HG03060 (cell line): Measurements from ENCODE around the gene AFMID.

ENCODE experiments used
- ATAC-seq: cut with Tn5 transposase; IDR thresholded peaks from one replicate; pipeline ENCODE4 v1.9.1; 2021; ENCODE audit warnings: low read depth, moderate number of reproducible peaks; ENCODE audit not compliant: unreplicated experiment

AFMID gene

GRCh38 chr17:78236362-78237127 is 49.4 kb downstream of the AFMID start:
- ATAC-seq, result no peak

DNA sequence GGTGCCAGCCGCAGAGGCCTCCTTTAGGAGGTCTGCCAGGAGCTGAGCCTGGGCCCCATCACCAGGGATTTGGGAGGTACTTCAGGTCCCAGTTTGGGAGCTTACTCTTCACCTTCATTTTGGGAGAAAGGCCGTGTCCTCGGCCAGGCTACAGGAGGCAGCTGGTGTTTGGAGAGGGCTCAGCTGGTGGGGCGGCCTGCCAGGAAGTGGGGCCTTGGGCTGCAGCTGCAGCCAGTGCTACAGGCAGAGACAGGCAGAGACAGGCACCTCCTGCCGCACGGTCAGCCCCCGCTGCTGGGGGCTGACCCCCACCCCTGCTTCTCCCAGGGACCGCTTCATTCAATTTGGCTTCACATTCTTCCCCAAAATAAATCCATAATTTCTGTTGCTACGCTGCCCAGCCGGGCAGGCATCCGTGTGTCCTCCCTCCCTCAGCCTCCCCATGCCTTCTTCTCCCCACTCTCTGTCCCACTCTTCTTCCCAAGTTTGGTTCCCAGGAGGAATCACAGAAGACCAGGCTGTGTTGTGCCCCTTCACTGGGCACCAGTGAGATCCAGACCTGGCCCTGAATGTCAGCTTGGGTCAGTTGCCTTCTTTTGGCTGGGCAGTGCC is 50.3 kb downstream of the AFMID start:
- ATAC-seq, result no peak

DNA sequence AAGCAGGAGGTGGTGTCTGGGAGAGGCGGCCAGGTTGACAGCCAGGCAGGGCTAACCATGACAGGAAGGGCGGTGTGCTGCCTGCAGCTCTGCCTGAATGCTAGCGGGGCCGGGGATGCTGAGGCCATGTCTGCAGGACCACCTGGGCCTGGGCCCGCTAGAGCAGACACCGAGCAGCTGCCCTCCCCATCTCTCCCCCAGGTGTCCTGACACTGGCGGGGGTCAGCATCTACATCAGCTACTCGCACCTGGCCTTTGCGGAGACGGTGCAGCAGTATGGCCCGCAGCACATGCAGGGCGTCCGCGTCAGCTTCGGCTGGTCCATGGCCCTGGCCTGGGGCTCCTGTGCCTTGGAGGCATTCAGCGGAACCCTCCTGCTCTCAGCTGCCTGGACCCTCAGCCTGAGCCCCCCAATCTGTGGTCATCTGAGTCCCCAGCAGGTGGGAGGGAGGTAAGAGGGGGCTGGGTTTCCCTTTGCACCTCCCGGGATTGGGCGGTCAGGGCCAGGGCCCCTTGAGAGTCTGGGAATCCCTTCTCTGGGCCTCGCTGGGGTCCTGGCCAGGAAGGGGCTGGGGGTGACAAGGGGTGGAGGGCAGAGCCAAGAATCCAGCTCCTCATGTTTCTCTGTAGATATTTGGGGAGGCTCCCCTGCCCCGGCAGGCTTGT is 51.8 kb downstream of the AFMID start:
- ATAC-seq, result no peak

DNA sequence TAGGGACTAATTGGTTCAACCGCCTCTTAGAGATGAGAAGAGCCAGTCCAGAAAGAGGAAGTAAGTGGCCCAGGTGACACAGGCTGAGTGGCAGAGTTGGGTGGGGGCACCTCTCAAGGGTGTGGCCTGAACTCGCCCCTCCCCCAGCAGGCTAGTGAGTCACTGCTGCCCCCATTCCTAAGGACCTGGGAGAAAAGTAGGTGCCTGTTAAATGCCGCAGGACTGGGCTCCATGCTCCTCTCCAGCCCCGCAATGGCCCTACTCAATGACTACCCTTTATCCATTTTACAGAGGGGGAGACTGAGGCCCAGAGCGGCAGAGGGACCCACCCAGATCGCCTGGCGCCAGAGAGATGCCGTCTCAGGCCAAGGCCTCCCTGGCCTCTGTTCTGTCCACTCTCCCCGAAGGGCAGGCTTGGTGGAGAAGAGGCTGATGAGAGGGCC is 52.3 kb downstream of the AFMID start:
- no peak for ATAC-seq

DNA sequence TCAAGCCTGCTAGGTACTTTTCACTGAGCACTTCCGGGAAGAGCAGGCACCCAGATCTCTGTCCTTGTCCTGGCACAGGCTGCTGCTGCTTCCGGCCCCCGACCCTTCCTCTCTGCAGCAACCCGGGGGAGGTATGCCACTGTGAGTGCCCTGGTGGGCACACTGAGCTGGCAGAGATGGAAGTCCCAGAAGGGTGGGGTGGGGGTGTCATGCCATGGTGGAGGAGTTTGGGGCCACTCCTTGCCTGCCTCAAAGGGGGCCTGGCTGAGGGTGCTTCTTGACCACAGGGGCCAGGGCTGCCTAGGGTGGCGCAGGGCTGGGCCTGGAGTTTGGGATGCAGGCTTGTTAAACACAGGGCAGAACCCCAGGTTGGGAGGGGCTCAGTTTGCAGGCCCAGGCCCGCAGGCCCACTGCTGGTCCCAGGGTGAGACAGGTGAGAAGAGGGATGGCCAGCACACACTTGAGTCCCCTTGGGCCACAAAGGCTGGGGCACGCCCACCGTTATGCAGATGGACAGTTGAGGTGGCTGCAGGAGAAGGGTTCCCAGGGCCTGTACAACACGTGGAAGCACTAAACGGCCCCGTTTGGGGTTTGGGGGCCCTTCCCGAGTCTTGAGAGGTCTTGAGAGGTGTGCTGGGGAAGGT is 53.0 kb downstream of the AFMID start:
- no peak for ATAC-seq

DNA sequence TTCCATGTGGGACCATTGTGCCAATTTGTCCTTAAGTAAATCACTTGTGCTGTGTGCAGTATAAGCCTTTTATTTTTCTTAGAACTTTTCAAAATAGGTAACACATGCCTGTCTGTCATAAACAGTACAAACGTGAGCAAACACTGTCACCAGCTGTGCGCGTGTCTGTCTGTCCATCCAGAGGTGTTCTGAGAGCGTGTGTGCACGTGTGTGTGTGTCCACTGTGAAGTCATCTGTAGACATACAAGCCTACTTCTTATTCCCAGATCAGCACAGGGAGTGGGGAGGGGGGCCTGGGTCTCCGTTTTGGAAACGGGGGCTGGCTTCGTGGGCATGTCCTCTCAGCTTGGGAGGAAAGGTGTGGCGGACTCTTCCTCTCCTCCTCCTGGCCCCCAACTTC is 53.7 kb downstream of the AFMID start:
- no peak for ATAC-seq

- ATAC-seq, result no peak
Measured at GRCh38 chr17:78241277-78242023, 54.3 kb downstream of the AFMID start.

DNA sequence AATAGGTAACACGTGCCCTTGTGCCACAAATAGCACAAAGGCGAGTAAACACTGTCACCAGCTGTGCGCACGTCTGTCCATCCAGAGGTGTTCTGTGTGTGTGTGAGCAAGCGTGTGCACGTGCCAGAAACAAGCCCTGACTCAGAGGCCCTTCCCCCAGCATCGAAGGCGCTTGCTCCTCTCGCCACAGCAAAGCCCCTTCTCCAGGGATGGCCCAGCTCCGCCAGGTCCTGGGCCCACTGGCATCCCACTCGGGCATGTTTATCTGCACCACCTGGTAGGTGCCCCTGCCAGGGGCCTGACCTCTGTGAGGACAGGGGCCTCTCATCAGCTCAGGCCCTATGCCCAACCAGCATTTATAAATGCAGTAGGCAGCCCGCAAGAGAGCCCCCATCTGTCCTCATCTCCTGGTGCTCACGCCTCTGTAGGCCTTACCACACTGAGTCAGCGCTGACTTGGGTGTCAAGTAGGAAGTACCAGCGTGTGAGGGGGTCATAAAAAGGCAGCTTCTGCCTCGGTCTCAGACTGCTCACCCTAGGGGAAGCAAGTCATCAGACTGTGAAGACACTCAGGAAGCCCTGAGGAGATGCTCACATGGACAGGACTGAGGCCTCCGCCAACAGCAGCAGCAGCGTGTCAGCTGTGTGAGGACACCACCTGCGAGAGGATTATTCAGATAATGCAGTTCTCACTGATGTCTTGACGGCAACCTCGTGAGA is 55.0 kb downstream of the AFMID start:
- no peak for ATAC-seq

- no peak for ATAC-seq
Measured at GRCh38 chr17:78247304-78247703, 60.1 kb downstream of the AFMID start.

- ATAC-seq, result no peak
Measured at GRCh38 chr17:78248051-78248914, 61.1 kb downstream of the AFMID start.

GRCh38 chr17:78249074-78249817 is 62.1 kb downstream of the AFMID start:
- no peak for ATAC-seq

GRCh38 chr17:78249818-78250806 is 63.0 kb downstream of the AFMID start:
- no peak for ATAC-seq

DNA sequence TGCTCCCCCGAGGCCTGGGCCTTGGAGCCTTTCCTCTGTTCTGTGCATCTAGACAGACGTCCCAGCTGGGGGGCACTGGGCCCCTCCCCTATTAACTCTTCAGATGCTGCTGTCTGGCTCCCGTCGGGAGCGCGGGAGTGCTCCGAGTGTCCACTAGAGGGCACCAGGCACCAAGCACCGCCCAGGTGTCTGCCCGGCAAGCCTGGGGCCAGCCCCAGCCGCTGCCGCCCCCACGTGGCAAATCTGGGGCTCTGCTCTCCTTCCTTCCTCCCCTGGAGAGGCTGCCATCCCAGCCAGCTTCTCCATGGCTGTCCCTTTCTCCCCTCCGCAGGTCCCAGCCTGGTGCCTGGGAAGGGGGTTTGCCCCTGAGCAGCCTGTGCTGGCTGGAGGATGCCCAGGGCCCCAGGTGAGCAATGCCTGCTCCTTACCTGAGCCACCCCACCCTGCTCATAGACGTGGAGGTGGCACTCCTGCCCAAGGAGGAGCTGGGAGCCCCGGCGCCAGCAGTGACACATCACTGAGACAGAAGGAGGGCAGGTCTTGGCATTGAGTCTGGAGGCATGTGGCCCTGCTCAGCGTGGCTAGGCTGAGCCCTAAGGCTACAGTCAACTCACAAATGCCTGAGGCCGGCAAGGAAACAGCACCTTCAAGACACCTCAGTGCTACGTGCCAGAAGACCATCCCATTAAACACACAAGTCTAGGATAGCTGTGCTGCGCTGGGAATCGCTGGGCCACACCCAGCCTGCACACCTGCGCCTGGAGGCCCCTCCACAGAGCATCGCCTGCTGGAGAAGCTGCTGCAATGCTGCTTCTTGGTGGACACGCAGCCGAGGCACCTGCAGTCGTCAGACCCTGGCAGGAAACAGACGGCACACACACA is 64.0 kb downstream of the AFMID start:
- ATAC-seq, result no peak

GRCh38 chr17:78251773-78252103 is 64.6 kb downstream of the AFMID start:
- no peak for ATAC-seq

DNA sequence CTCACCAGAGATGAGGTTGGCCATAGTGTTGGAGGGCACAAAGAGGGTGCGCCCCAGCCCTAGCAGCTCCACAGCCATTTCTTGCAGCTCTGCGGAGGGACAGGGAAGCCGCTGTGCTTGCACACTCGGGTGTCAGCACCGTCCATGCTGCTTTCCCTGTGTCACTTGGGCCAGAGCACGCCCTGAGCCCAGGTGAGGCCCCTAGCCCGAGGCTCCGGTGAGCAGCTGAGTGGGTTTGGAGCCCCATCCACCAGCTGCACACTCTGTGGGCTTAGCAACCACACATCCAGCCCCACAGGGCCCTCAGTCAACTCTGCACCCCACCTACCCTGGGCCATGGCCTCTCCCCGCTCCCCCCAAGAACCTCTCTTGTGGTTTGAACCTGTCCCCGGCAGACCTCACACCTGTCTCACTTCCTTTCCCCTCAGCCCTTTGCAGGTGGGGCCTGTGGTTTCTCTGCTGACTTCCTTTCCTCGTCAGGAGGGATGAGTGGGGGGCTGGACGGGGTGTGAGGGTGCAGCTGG is 65.0 kb downstream of the AFMID start:
- no peak for ATAC-seq
